GM19468 (cell line): ENCODE measurements around the gene SLC24A3.

Experiments
- ATAC-seq: cut with Tn5 transposase; IDR thresholded peaks from one replicate; pipeline ENCODE4 v1.9.1; 2021; ENCODE audit warnings: mild to moderate bottlenecking, moderate library complexity, moderate number of reproducible peaks; ENCODE audit not compliant: unreplicated experiment; ENCODE audit errors: extremely low read depth

The SLC24A3 gene

GRCh38 chr20:19212469-19212815 lies at the start of gene SLC24A3:
TSS of gene SLC24A3 (plus strand) at chr20:19212642.
- ATAC-seq = no peak

DNA sequence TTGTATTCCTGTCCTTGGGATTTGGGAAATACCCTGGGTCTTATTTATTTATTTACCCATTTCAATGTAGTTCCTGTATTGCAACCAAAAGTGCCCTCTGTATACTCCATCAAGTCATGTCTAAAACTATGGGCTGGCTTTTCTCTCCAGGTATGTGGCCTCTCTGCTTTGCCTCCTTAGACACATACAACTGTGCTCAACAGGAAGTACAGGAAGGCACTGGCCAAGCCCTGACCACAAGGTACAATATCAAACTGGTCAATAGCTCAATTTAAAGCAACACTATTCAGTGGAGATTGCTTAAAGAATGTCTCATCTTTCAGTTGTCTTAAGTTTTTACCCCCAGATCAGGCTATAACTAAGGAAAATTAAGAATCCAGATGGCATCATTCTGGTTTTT lies 42.3 kb upstream of the SLC24A3 start:
- no peak for ATAC-seq

- ATAC-seq = no peak
Measured at GRCh38 chr20:19172637-19173036, 39.8 kb upstream of the SLC24A3 start.

DNA sequence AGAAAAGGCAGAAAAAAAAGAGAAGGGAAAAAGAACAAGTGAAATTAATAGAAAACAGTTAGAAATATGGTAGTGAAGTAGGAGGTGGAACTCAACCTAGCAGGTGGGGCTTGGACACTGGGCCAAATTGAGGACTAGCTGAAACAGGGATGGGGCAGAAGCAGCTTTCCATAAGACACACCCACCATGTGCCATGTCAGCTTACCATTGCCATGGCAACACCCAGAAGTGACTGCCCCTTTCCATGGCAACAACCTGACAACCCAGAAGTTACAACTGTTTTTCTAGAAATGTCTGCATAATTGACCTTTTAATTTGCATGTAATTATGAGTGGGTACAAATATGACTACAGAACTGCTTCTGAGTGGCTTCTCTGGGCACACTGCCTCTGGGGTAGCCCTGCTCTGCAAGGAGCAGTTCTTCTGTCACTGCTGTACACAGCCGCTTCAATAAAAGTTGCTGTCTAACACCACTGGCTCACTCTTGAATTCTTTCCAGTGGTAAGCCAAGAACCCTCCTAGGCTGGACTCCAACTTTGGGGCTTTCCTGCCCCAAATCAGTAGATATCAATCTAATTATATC lies 35.9 kb upstream of the SLC24A3 start:
- no peak for ATAC-seq

DNA sequence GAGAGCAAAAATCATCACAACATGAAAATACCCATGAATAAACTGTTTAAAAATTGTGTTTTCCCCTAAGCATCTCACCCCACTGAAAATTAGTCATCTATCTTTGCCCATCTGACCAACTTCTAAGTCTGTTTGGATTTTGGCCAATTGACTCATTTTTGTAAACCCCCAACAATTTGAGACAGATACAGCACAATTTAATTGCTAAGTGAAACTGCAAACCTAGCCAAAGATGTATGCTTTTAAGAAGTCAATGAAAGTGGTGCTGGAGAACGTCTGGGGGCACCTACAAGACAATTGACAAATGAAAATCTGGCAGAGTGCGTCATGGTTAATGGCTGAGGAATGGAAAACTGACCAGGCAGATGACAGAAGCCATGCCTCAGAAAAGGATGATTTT lies 30.9 kb upstream of the SLC24A3 start:
- no peak for ATAC-seq

DNA sequence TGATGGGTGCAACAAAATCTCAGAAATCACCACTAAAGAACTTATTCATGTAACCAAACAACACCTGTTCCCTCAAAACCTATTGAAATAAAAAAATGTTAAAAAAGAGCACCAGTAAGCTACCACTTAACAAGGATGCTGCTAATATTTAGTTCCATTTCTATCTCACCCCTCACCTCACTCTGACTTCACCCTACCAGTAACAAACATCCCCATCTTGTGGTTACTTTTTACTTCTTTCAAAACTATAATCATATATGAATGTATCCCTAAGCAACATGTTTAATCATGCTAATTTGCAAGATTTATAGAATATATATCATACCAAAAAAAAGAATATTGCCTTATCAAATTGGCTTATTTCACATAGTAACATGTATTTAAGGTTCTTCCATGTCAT lies 27.4 kb upstream of the SLC24A3 start:
- ATAC-seq = no peak

DNA sequence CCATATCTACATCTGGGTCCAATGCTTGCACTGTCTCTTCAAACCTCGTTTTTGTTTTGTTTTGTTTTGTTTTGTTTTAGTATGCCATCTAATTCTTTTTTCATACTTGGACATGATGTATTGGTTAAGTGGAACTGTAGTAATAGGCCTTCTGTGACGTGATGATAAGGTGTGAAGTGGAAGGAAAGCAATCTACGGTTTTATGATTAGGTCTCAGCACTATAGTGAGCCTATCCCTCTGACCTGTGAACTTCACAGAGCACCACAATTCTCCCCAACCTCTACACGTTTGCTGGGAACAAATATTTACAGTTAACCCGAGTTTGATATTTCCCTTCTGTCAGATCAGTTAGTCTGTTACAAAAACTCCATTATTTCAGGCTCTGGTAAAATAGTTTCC lies 19.1 kb upstream of the SLC24A3 start:
- no peak for ATAC-seq

DNA sequence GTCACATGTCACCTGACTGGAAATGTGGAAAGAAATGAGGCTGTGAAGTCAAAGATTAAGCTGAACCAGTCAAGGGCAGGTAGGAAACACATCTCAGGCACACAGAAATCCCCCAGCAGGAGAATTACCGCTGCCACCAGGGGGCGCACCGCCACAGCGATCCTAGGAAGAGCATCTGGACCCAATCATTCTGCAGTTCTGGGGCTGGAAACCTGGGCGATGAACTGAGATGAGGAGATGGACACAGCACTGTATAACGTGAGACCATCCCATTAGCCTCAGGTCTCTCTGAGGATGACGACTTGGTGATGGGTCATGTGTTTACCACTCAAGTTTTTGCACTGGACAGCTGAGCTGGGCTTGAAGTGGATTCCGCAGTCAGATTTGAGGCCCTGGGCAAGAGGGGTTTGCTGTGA lies 6.5 kb upstream of the SLC24A3 start:
- ATAC-seq = no peak

DNA sequence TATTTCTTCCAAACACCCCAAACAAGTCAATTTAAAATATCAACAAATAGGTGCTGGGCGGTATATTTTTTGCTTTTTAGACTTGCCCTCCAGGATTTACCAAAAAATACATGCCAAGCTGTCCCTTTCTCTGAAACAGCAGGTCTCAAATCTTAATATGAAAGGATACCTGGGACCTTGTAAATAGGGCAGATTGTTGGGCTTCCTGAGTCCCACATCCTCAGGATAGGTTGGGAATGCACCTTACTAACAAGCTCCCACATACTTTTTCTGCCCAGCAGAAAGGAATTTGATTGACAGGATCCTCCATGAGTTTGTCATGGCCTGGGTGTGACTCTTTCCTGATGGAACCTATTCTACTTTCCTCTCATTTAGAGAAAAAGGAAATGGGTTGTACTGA lies 4.9 kb upstream of the SLC24A3 start:
- no peak for ATAC-seq

DNA sequence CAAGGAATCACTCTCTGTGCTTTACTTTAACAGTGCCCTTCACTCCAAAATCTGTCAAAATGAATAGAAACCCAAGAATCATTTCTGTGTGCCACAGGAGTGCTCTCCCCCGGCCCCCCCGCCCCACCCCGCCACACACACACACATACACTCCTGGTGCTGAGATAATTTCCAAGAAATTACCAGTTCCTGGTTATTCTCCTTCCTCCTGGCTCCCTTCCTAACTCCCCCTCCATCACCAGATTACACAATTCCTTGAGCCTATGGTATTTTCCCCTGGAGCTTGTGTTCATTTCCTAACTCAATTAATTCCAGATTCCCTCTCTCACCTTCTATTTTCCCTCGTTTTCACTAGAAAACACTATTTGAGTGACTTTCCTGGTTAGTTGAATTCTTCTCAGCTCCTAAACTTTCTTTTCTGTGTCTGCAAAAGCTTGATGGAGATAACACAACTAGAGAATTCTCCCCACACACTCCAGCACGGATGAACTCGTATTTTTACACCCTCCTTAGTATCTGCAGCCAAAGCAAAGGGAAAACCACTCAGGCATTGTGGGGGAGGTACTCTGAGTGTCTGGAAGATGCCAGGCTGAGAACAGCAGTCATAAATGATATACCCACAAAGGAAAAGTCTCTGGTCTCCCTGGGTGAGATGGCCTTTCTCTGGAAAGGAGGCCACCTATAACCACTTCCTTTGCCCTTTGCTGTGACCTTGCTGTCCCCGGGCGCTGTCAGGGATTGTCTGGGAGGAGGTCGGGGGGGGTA lies 1.9 kb upstream of the SLC24A3 start:
- no peak for ATAC-seq

GRCh38 chr20:19211252-19211651 lies 1.2 kb upstream of the SLC24A3 start:
- ATAC-seq = no peak

- ATAC-seq = no peak
Measured at GRCh38 chr20:19211661-19212468, 577 bp upstream of the SLC24A3 start.

DNA sequence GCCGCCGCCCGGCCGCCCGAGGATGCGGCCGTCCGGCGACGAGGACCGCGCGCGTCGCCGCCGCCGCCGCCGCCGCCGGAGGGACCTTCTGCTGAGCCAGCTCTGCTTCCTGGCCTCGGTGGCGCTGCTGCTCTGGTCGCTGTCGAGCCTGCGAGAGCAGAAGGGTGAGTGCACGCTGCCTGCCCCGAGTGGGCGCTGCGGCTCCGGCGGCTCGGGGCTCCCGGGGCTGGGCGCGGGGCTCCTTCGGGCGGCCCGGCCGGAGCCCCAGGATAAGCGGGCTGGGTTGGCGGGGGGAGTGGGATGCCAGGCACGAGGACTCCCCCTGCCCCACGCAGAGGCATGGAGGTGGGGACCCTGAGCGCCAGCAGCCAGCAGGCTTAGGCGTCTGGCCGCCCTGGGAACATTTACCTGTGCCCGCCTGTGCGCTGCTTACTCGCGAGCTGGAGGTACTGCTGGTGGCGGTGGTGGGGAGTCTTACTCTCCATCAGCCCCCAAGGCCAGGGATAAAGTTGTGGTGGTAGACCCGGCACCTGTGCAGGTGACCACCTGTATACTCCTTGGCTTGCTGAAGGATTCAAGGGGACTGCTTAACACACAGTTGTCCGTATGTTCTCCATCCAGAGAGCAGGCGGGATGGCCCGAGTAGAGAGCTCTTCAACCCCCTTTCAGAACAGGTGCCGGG lies 520 bp downstream of the SLC24A3 start:
- no peak for ATAC-seq

GRCh38 chr20:19213946-19214490 lies 1.6 kb downstream of the SLC24A3 start:
- no peak for ATAC-seq

DNA sequence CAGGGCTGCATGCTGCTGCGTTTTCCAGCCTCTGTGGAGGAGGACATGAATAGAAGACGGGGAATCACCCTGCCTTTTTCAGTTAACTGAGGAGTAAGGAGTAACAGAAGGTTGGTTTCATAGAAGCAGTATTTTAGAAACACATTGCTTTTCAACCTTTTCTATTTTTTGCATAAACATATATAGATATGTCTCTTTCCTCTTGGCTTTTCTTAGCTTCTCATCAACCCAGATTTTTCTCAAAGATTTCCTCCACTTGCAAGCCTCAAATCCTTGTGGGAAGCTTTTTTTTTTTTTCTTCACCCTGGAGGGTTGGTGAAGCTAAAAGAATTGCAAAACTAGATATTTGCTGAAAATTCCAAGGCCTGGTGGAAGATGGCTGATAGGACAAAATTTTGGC lies 6.0 kb downstream of the SLC24A3 start:
- ATAC-seq = no peak

- ATAC-seq = no peak
Measured at GRCh38 chr20:19222520-19223040, 10.1 kb downstream of the SLC24A3 start.

DNA sequence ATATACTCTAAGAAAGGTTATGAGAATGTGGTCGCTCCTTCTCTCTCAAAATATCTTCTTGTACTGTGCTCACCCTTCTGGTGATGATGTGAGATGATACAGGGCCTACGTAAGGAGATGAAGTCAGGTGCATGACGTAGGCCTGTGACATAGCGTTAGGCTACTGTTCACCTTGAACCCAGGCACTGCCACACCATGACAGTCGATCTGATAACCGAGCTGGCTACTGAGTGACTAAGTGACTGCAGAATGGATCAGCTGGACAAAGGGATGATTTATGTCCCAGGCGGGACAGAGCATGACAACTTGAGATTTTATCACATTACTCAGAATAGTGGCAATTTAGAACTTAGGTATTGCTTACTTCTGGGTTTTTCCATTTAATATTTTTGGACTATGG lies 11.2 kb downstream of the SLC24A3 start:
- ATAC-seq = no peak

DNA sequence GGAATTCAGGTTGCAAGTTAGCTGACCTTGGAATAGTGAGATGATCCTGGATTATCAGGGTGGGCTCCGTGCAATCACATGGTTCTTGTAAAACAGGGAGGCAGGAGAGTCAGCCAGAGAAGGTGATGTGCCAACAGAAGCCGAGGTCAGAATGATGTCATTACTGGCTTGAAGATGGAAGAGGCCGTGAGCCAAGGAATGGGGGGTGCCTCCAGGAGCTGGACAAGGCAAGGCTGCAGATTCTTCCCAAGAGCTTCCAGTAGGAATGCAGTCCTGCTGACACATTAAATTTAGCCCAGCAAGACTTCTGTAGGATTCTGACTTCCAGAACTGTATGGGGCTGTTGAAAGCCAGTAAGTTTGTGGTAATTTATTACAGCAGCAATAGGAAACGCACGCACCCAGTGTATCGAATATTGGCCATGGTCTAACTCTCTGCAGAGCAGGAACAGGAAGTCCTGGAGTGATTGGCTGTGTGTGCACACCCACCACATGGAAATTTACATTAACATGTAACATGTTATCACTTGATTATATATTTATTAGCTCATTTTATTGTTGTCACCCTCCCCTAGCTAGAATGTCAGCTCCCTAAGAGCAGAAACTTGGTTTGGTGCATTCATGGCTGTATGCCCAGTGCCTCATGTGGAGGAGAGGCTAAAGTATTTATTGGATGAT lies 19.1 kb downstream of the SLC24A3 start:
- no peak for ATAC-seq

DNA sequence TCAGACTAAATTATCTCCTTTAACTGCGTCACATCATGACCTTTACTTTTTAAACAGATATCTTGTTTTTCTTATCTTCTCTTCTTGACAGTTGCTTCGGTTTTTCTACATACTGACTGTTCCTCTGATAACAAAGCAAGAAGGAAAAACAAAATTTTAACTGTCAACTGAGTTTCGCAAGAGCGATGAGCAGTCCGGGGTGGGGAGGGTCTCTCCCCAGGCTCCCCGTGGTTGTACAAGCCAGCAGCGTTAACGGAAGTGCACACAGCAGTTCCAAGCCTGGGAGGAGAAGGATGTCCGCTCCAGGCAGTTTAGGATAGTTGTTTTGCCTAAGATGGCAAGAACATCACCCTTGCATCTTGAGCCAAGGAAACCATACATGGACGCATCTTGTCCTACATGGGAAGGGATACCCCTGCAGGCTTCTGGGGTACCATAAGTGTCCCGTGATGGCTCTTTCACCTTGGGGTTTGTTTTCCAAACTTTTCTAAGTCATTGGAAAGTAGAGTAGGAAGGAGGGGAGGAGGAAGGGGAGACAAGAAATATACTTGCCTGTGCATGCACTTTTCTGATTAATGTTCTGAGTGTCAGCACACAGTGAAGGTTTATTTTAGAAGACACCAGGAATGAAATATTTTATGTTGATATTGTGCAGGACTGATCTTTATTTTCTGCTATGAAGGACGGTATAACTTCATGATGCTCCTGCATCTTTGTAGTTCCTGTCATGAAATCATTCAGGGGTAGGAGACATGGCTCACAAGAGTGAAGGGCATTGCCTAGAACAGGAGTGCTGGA lies 20.8 kb downstream of the SLC24A3 start:
- ATAC-seq = no peak
